A673 (cell line): ENCODE data around the gene MSH2.

ENCODE experiments used
- CTCF ChIP-seq: fragments of 300-800, 200-600 bp; sonication (generic); conservative IDR thresholded peaks from 2 replicates; pipeline ENCODE4 v1.5.1; 2017; ENCODE audit warnings: low read depth, mild to moderate bottlenecking, antibody characterized with exemption, low read length, moderate library complexity, mixed read lengths
- EZH2 ChIP-seq: fragments of 200-600 bp; sonication (generic); IDR thresholded peaks from 2 replicates; pipeline ENCODE4 v1.6.1; 2017; ENCODE audit warnings: borderline replicate concordance, low read depth, mild to moderate bottlenecking, mixed read lengths, antibody characterized with exemption, low read length; ENCODE audit not compliant: poor library complexity, severe bottlenecking

- TF ChIP-seq EZH2 (no peak), CTCF (peak; percentile 40)
Measured at GRCh38 chr2:47520825-47521665, 118.1 kb downstream of the MSH2 start.
